Stimulated activated CD4-positive, alpha-beta T cell treated with anti-CD3 and anti-CD28 coated beads, Interleukin-12 subunit alpha, Interleukin-12 subunit beta, amount 100 ng/mL, for 48 hours (primary cell): ENCODE data around the gene PCP4.
"Not testable (repeated sequence)": the region's sequence is repeated elsewhere in the genome, so short reads cannot be mapped to it uniquely, and the experiment has no call there.

ENCODE experiments used
- DNase-seq, 3 donors: peaks; one replicate each; pipeline ENCODE4 v3.0.0-alpha.2; 2020; ENCODE audit warnings: low read depth in 2 of 3, low spot score in 1 of 3

Gene PCP4

GRCh38 chr21:39863111-39863510 is 4.1 kb upstream of the PCP4 start:
- DNase-seq: no peak

GRCh38 chr21:39866093-39866492 is 1.1 kb upstream of the PCP4 start:
- DNase-seq: no peak

GRCh38 chr21:39869141-39869818 is 2.0 kb downstream of the PCP4 start:
- DNase-seq: no peak

- DNase-seq: no peak
These were observed 6.4 kb downstream of the PCP4 start for GRCh38 chr21:39873687-39874086.

GRCh38 chr21:39874206-39874605 is 7.0 kb downstream of the PCP4 start:
- DNase-seq: no peak

GRCh38 chr21:39874759-39875158 is 7.5 kb downstream of the PCP4 start:
- no peak for DNase-seq

GRCh38 chr21:39881661-39882060 is 14.4 kb downstream of the PCP4 start:
- DNase-seq: no peak

- DNase-seq: no peak
These were observed 15.1 kb downstream of the PCP4 start for GRCh38 chr21:39882151-39882838.

- DNase-seq: no peak
These were observed 15.6 kb downstream of the PCP4 start for GRCh38 chr21:39882839-39883195.

- no peak for DNase-seq
These were observed 18.0 kb downstream of the PCP4 start for GRCh38 chr21:39885119-39885848.

- DNase-seq: no peak
These were observed 21.6 kb downstream of the PCP4 start for GRCh38 chr21:39888848-39889247.

- DNase-seq: no peak
These were observed 23.9 kb downstream of the PCP4 start for GRCh38 chr21:39891111-39891510.

- not testable (repeated sequence) for DNase-seq
These were observed 24.6 kb downstream of the PCP4 start for GRCh38 chr21:39891863-39892262.

GRCh38 chr21:39900491-39900890 is 33.3 kb downstream of the PCP4 start:
- DNase-seq: no peak

- no peak for DNase-seq
These were observed 33.7 kb downstream of the PCP4 start for GRCh38 chr21:39900911-39901310.

GRCh38 chr21:39902986-39903385 is 35.7 kb downstream of the PCP4 start:
- no peak for DNase-seq

- no peak for DNase-seq
These were observed 37.2 kb downstream of the PCP4 start for GRCh38 chr21:39904457-39904856.

- no peak for DNase-seq
These were observed 41.2 kb downstream of the PCP4 start for GRCh38 chr21:39908265-39908923.

GRCh38 chr21:39911286-39912199 is 44.3 kb downstream of the PCP4 start:
- no peak for DNase-seq

- DNase-seq: no peak
These were observed 46.6 kb downstream of the PCP4 start for GRCh38 chr21:39913706-39914305.
